Neuron (in vitro differentiated cells): Measurements from ENCODE around the gene IGSF22.

Experiments
- H2AFZ ChIP-seq: one replicate; pipeline ENCODE4 v1.6.1; 2013; ENCODE audit warnings: low read depth, mild to moderate bottlenecking, inconsistent platforms, low read length, moderate library complexity
- H3K27me3 ChIP-seq: one replicate; pipeline ENCODE4 v1.6.1; 2013; ENCODE audit warnings: low read length; ENCODE audit not compliant: insufficient read depth
- H3K36me3 ChIP-seq: one replicate; pipeline ENCODE4 v1.6.1; 2013; ENCODE audit warnings: low read length; ENCODE audit not compliant: insufficient read depth
- H3K4me1 ChIP-seq: one replicate; pipeline ENCODE4 v1.6.1; 2013; ENCODE audit warnings: low read length; ENCODE audit not compliant: insufficient read depth
- H3K4me3 ChIP-seq: 2 replicates; pipeline ENCODE4 v1.5.1; 2013; ENCODE audit warnings: mild to moderate bottlenecking, low read length, moderate library complexity
- H3K9me3 ChIP-seq: one replicate; pipeline ENCODE4 v1.6.1; 2013; ENCODE audit warnings: low read length

IGSF22 gene

DNA sequence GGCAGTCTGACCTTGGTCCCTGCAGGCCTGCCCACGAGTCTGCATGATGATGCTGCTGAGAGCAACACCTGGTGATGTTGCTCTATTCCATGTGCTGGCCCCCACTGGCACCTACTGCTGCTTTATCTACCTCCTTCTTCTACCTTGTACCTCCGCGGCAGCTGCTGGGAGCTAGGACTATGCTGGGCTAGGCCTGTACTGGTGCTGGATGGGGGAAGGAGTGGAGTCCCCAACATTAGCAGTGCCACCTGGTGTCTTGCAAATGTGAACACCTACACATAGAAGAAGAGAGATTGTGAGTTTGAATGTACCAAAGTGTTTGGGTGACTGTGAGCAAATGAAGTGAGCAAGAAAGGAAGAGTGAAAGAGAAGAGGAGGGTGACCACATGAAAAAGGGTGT, 35.2 kb upstream of the IGSF22 start:
- Histone ChIP-seq H3K4me1 (no peaks in the 10 kb centered on the region), H3K4me3 (no peak overlapping the region), H3K36me3 (no peaks in the 10 kb centered on the region), H2AFZ (no peak overlapping the region), H3K9me3 (no peaks in the 10 kb centered on the region), H3K27me3 (no peaks in the 10 kb centered on the region)

DNA sequence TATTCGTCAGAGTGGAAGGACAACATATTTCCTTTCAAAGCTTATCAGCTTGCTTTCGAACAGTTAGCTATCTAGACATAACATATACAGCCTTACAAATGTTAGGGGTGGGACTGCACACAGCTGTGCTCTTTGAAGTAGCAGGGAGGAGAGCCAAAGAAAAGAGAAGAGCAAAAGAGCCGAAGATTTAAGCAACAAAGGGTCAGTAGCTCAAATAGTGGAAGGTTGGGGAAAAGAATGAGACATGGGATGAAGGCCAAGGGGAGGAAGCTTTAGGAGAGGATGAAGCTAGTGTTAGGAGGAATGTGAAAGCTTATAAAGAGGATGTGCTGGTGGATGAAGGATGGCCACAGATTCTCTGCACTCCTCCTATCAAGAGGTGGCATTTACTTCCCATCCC, 31.8 kb upstream of the IGSF22 start:
- H3K27me3 ChIP-seq = no peaks in the 10 kb centered on the region

DNA sequence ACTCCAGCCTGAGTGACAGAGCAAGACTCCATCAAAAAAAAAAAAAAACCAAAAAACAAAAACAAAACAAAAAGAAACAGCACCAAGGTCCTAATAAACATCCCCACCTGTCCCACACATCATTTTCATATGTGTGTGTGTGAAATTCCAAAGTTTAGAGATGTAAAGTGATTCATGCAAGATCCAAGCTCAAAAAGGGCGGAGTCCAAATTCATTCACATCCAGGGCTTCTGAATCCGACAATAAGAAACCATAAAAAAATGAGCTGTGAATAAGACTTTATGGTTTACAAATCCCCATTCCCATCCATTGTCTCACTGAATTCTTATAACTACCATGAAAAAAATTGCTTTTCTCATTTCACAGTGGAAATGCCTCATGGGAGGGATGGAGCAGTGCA, 30.9 kb upstream of the IGSF22 start:
- Histone ChIP-seq H3K9me3 (no peaks in the 10 kb centered on the region), H3K4me3 (no peak overlapping the region), H3K36me3 (no peaks in the 10 kb centered on the region), H2AFZ (no peak overlapping the region), H3K27me3 (no peaks in the 10 kb centered on the region), H3K4me1 (peaks cover 10% of the 10 kb centered on the region)

More for the DNA sequence above, 31.8 kb upstream of the IGSF22 start:
- Histone ChIP-seq H3K4me1 (peaks cover 3% of the 10 kb centered on the region), H2AFZ (no peak overlapping the region), H3K36me3 (no peaks in the 10 kb centered on the region), H3K4me3 (no peak overlapping the region), H3K9me3 (no peaks in the 10 kb centered on the region)

DNA sequence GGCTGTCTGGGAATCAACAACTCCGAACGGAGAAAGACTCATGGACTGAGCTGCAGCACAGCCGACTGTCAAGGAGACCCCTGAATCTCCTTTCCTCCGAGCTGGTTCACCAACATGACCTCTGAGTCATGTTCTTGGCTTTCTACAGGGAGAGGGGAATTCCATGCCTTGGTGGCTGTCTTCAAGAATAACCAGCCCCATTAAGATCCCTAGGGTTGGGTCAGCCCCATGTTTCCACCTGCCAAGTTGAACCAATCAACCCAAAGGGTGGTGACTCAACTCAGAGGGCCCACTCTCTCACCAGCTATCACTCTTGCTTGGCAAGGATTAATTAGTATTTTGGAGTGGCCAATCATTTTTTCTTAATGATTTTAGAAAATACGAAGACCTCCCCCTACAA, 28.3 kb upstream of the IGSF22 start:
- Histone ChIP-seq H3K4me3 (no peak overlapping the region), H3K27me3 (peaks cover 3% of the 10 kb centered on the region), H3K9me3 (no peaks in the 10 kb centered on the region), H2AFZ (no peak overlapping the region), H3K4me1 (peaks cover 10% of the 10 kb centered on the region), H3K36me3 (no peaks in the 10 kb centered on the region)

DNA sequence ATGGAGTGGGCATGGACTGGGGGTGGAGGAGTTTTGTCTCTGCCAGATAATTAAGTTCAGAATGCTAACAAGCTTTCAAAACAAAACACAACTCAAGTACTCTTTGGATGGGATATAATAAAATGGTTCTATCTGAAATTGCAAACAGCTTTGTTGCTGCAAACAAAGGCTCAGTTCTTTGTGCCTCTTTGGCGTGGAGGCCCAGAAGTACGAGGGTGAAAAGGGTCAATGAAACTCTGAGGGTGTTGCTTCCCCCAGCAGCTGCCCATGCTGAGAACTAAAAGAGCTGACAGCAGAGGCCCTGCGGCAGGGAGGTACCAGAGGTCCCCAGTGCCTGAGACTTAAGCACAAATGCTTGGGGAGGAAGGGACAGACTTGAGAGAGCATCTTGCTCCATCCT, 26.5 kb upstream of the IGSF22 start:
- peaks cover 3% of the 10 kb centered on the region for H3K27me3 ChIP-seq
- peaks cover 16% of the 10 kb centered on the region for H3K4me1 ChIP-seq
- no peaks in the 10 kb centered on the region for H3K36me3 ChIP-seq
- no peak overlapping the region for H2AFZ ChIP-seq
- no peak overlapping the region for H3K4me3 ChIP-seq
- no peaks in the 10 kb centered on the region for H3K9me3 ChIP-seq

DNA sequence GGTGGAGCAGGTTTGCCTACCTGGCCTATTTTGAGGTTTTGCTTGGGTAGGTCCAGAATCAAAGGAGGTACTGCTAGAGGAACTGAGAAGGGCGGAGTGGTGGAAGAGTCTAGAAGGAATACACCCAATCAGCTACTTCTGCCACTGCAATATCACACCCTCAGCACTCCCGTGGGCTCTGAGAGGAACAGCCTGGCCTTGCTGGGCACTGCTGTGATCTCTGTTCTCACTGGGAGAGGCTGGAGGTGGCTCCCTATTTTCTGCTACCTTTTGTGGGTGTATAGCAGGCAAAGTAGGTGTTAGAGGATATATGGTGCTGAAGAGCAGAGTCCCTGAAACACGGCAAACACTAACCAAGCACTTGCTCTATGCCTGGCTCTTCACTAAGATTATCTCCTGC, 25.0 kb upstream of the IGSF22 start:
- H3K4me3 ChIP-seq = no peak overlapping the region
- no peaks in the 10 kb centered on the region for H3K9me3 ChIP-seq
- no peaks in the 10 kb centered on the region for H3K36me3 ChIP-seq
- peaks cover 16% of the 10 kb centered on the region for H3K4me1 ChIP-seq
- H3K27me3 ChIP-seq = peaks cover 3% of the 10 kb centered on the region
- H2AFZ ChIP-seq = no peak overlapping the region

DNA sequence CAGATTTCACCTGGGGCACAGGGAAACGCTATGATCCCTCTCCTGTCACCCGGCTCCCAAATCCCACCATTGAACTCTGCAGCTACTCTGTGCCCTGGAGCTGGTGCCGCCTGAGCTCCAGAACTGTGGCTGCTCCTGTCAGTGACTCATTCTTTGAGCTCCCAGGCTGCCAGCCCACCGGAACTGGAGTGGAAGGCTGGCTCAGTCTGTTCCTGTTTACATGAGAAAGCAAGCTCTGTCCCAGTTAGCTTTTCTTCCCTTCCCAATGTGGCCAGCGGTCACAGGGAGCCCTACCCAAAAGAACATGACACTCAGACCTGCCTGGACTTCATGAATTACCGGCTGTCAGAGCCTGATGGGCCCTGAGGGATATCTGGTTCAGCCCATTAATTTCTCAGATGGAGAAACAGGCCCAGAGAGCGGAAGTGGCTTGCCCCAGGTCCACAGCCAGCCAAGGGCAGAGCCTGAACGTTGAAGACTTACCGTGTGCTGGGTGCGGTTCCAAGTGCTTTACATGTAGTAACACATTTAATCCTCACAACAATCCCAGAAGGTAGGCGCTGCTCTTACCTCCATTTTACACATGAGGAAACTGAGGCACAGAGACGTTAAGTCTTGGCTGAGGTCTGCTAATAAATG, 23.8 kb upstream of the IGSF22 start:
- Histone ChIP-seq H3K4me3 (no peak overlapping the region), H3K27me3 (peaks cover 12% of the 10 kb centered on the region), H3K36me3 (no peaks in the 10 kb centered on the region)

DNA sequence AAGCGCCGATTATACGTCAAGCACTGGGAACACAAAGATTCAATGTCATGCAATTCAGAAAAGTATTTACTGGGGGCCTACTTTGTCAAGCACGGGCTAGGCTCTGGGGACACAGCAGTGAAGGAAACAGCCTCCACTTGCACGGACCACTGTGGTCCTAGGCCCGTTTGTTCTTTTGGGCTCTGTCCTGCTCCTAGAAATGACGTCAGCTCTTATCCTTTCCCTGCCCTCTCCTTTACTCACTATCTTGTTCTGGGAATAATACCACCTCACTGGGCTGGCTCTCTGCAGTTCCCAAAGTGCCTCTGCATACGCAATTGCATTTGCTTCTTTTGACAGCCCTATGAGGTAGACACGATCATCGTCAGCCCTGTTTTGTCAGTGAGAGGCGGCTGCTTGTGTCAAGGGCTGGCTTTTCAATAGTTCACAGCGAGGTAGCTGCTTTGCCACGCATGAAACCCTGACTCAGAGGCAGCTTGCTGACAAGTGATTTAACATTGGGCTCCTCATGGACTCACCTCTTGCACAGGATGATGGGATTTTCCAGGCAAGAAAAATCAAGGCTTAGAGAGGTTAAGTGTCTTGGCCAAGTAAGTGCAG, 22.9 kb upstream of the IGSF22 start:
- Histone ChIP-seq H2AFZ (no peak overlapping the region), H3K4me1 (peaks cover 16% of the 10 kb centered on the region), H3K9me3 (no peaks in the 10 kb centered on the region), H3K27me3 (peaks cover 18% of the 10 kb centered on the region), H3K4me3 (no peak overlapping the region), H3K36me3 (no peaks in the 10 kb centered on the region)

More for the DNA sequence above, 23.8 kb upstream of the IGSF22 start:
- no peaks in the 10 kb centered on the region for H3K9me3 ChIP-seq
- H2AFZ ChIP-seq = no peak overlapping the region
- peaks cover 16% of the 10 kb centered on the region for H3K4me1 ChIP-seq

DNA sequence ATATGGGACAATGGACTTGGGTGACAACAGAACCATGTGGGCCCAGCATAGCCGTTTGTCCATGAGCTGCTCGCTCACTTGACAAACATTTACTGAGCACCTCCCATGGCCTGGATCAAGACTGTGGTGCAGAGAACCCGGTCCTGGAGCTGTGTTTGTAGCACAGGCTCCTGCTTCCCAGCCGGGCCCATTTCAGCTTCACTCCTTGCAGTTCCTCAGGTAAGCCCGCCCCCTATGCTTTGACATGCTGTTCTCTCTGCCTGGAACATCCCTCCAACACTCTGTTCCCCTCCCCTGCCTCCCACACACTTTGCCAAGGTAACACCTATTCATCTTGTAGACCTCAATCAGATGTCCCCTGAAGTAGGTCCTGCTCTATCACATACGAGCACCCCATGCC, 19.3 kb upstream of the IGSF22 start:
- Histone ChIP-seq H3K27me3 (peaks cover 20% of the 10 kb centered on the region), H3K9me3 (no peaks in the 10 kb centered on the region), H3K4me1 (peaks cover 6% of the 10 kb centered on the region), H3K4me3 (no peak overlapping the region), H3K36me3 (no peaks in the 10 kb centered on the region), H2AFZ (no peak overlapping the region)

DNA sequence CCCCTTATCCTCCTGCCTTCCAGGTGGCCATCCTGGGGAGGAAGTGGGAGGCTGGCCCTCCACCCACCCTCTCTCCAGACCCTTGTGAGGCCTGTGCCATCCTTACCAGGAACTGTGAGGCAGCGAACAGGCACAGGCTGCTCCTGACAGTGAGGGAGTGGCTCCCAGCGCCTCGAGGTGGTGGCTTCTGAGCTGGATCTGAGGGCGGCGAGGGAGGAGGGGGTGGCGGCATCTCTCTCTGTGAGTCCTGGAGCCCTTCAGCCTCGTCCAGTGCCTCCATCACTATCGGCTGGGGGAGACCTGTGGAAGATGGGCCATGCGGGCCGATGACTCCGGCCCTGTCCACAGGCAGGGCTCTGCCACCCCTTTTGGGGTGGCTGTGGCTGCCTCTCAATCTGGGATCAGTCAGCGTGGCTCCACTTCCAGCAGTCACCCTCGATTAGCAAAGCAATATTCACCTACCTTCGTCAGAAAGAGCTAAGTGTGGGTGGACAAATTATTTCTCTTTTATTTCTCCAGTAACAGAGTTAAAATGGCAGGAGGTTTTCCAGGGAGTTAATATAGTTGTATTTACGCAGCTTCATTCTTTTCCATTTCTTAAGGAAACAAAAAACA, 18.0 kb upstream of the IGSF22 start:
- no peaks in the 10 kb centered on the region for H3K36me3 ChIP-seq

DNA sequence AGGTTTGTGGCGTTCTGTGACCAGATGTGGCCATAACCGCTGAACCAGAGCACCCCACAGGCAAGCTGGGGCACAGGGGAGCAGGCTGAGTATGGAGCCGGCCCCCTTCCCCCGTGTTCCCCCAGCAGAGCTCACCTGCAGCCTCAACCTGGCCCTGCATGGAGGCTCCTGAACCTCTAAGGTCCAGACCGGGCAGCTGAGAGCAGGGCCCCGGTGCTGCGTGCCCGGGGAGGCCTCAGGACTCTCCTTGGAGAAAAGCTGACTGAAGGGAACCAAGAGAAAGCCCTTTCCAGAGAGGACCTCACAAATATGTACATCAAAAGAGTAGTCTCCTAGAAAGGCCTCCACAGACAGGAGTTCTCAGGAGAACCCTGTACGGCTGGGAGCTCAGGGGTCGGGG, 17.4 kb upstream of the IGSF22 start:
- no peak overlapping the region for H2AFZ ChIP-seq
- no peak overlapping the region for H3K4me3 ChIP-seq
- no peaks in the 10 kb centered on the region for H3K4me1 ChIP-seq
- no peaks in the 10 kb centered on the region for H3K36me3 ChIP-seq
- peaks cover 17% of the 10 kb centered on the region for H3K27me3 ChIP-seq
- no peaks in the 10 kb centered on the region for H3K9me3 ChIP-seq

More for the DNA sequence above, 18.0 kb upstream of the IGSF22 start:
- no peak overlapping the region for H2AFZ ChIP-seq
- H3K9me3 ChIP-seq = no peaks in the 10 kb centered on the region
- H3K27me3 ChIP-seq = peaks cover 17% of the 10 kb centered on the region
- H3K4me3 ChIP-seq = no peak overlapping the region
- peaks cover 4% of the 10 kb centered on the region for H3K4me1 ChIP-seq

DNA sequence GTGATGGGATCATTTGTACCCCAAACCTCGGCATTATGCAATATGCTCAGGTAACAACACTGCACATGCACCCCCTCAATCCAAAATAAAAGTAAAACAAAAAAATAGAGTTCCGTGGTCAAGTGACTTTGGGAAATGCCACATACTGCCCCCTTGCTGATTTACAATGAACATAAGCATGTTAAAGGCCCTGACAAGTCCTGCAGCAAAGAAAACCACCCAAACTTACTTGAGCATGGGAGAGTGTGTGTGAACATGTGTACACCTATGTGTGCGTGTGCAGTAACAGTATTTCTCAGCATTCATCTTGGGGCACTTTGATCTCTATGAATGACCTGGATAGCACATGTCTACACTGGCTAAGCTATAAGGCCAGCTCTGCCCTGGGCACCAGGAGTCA, 15.8 kb upstream of the IGSF22 start:
- Histone ChIP-seq H3K4me1 (no peaks in the 10 kb centered on the region), H3K4me3 (no peak overlapping the region), H3K9me3 (no peaks in the 10 kb centered on the region), H3K36me3 (no peaks in the 10 kb centered on the region), H3K27me3 (peaks cover 17% of the 10 kb centered on the region), H2AFZ (no peak overlapping the region)

DNA sequence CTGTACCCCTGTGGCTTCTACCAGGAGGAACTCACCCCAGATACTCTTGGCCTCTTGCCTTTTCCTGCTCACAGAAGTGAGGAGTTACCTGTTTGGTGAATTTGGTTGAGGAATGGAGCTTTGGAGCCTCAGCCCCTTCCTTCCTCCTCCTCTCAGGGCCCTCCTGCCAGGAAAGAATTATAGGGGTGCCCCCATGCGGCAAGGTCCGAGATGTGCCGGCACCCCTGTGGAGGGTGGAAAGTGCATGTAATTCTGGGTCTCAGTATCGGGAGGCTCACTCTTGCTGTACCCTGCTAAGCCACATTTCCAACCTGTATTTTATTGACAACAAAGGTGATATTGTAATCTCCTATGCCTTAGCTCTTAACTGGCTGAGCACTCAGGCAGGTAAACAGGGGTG, 13.7 kb upstream of the IGSF22 start:
- Histone ChIP-seq H3K4me1 (no peaks in the 10 kb centered on the region), H3K36me3 (no peaks in the 10 kb centered on the region), H3K27me3 (peaks cover 7% of the 10 kb centered on the region), H3K9me3 (no peaks in the 10 kb centered on the region), H3K4me3 (no peak overlapping the region), H2AFZ (no peak overlapping the region)
